OCI-LY1 (cell line): Measurements from ENCODE around the gene UMPS.

Experiments used
- H2AFZ ChIP-seq: fragments of 200-600 bp; sonication (generic), shearing (Covaris generic); 2 replicates; pipeline ENCODE4 v1.6.0; 2014; ENCODE audit warnings: antibody characterized with exemption, mild to moderate bottlenecking, low read length
- H3F3A ChIP-seq: fragments of 200-600 bp; sonication (generic), shearing (Covaris generic); 2 replicates; pipeline ENCODE4 v1.6.0; 2014; ENCODE audit warnings: mild to moderate bottlenecking, antibody characterized with exemption, low read length, moderate library complexity; ENCODE audit not compliant: insufficient read depth
- H3K27ac ChIP-seq: fragments of 200-600 bp; sonication (generic); 2 replicates; pipeline ENCODE4 v1.5.1; 2014; ENCODE audit warnings: low read length, mixed run types, mild to moderate bottlenecking, low read depth; ENCODE audit not compliant: poor library complexity, severe bottlenecking
- H3K27me3 ChIP-seq: fragments of 200-600 bp; sonication (generic); 2 replicates; pipeline ENCODE4 v1.6.0; 2014; ENCODE audit warnings: antibody characterized with exemption, mild to moderate bottlenecking, low read length, moderate library complexity; ENCODE audit not compliant: insufficient read depth
- H3K36me3 ChIP-seq: fragments of 200-600 bp; sonication (generic); 2 replicates; pipeline ENCODE4 v1.6.1; 2014; ENCODE audit warnings: mild to moderate bottlenecking, antibody characterized with exemption, low read length, moderate library complexity, mixed read lengths; ENCODE audit not compliant: insufficient read depth
- H3K4me1 ChIP-seq: fragments of 200-600 bp; sonication (generic); 2 replicates; pipeline ENCODE4 v1.5.1; 2014; ENCODE audit warnings: mild to moderate bottlenecking, low read length, moderate library complexity; ENCODE audit not compliant: insufficient read depth, severe bottlenecking
- H3K4me2 ChIP-seq: fragments of 200-600 bp; sonication (generic), shearing (Covaris generic); 2 replicates; pipeline ENCODE4 v1.6.1; 2014; ENCODE audit warnings: low read length
- H3K4me3 ChIP-seq: fragments of 200-600 bp; sonication (generic); 2 replicates; pipeline ENCODE4 v1.5.1; 2014; ENCODE audit warnings: low read length, low read depth, mild to moderate bottlenecking, mixed read lengths; ENCODE audit not compliant: poor library complexity, severe bottlenecking
- H3K79me2 ChIP-seq: fragments of 200-600 bp; shearing (Covaris generic); 2 replicates; pipeline ENCODE4 v1.6.1; 2016; ENCODE audit warnings: mixed run types, low read length, mixed read lengths; ENCODE audit not compliant: insufficient read depth
- H3K9ac ChIP-seq: fragments of 200-600 bp; sonication (generic), shearing (Covaris generic); 2 replicates; pipeline ENCODE4 v1.6.1; 2014; ENCODE audit warnings: mild to moderate bottlenecking, low read length, mixed read lengths
- H3K9me2 ChIP-seq: fragments of 200-600 bp; sonication (generic), shearing (Covaris generic); 2 replicates; pipeline ENCODE4 v1.6.1; 2014; ENCODE audit warnings: low read depth, mild to moderate bottlenecking, low read length, mixed read lengths
- H3K9me3 ChIP-seq: fragments of 200-600 bp; shearing (Covaris generic); 2 replicates; pipeline ENCODE4 v1.6.1; 2014; ENCODE audit warnings: low read length, mixed read lengths
- H4K20me1 ChIP-seq: fragments of 200-600 bp; sonication (generic), shearing (Covaris generic); 2 replicates; pipeline ENCODE4 v1.6.0; 2016; ENCODE audit warnings: mild to moderate bottlenecking, low read length; ENCODE audit not compliant: insufficient read depth
- EZH2 ChIP-seq: fragments of 200-600 bp; sonication (generic), shearing (Covaris generic); IDR thresholded peaks from 2 replicates; pipeline ENCODE4 v1.8.0; 2017; ENCODE audit warnings: borderline replicate concordance, mixed run types, mild to moderate bottlenecking, antibody characterized with exemption, low read length, moderate library complexity, mixed read lengths
- TF ChIP-seq, protein P1 (sequence below): fragments of 200-600 bp; sonication (generic), shearing (Covaris generic); IDR thresholded peaks from 2 replicates; pipeline ENCODE4 v1.5.1; 2017; ENCODE audit warnings: mild to moderate bottlenecking, antibody characterized with exemption, low read length, moderate library complexity, mixed read lengths

Gene UMPS

DNA sequence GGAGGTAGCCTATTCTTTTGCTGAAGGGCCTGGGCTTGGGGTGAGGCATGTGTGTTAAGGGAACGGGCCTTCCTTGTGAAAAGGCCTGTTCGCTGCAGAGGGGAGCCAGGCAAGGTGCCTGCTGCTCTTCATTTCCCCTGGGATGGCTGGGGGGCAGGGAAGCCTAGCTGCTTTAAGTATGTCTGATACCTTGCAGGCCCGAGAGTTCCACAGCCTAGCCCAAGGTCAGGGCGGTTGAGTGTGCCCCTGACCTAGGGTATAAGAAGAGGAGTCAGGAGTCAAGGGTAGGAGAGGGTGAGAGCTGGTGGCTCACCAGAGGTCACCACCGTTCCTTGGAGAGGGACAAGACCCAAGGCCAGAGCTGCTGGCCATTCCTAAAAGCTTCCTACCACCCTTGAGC is 46.6 kb downstream of the UMPS start:
- Histone ChIP-seq H3K4me1 (no peaks in the 10 kb centered on the region), H3K27ac (no peak overlapping the region), H3K4me2 (no peak overlapping the region), H3K79me2 (no peaks in the 10 kb centered on the region), H3K9ac (no peak overlapping the region), H3K4me3 (no peak overlapping the region), H3K9me2 (no peaks in the 10 kb centered on the region), H4K20me1 (no peaks in the 10 kb centered on the region), H3K36me3 (no peaks in the 10 kb centered on the region), H3K27me3 (no peaks in the 10 kb centered on the region), H3K9me3 (no peaks in the 10 kb centered on the region), H2AFZ (no peak overlapping the region), H3F3A (no peaks in the 10 kb centered on the region)
- TF ChIP-seq EZH2: no peak
- TF ChIP-seq, protein P1, sequence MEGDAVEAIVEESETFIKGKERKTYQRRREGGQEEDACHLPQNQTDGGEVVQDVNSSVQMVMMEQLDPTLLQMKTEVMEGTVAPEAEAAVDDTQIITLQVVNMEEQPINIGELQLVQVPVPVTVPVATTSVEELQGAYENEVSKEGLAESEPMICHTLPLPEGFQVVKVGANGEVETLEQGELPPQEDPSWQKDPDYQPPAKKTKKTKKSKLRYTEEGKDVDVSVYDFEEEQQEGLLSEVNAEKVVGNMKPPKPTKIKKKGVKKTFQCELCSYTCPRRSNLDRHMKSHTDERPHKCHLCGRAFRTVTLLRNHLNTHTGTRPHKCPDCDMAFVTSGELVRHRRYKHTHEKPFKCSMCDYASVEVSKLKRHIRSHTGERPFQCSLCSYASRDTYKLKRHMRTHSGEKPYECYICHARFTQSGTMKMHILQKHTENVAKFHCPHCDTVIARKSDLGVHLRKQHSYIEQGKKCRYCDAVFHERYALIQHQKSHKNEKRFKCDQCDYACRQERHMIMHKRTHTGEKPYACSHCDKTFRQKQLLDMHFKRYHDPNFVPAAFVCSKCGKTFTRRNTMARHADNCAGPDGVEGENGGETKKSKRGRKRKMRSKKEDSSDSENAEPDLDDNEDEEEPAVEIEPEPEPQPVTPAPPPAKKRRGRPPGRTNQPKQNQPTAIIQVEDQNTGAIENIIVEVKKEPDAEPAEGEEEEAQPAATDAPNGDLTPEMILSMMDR: no peak

DNA sequence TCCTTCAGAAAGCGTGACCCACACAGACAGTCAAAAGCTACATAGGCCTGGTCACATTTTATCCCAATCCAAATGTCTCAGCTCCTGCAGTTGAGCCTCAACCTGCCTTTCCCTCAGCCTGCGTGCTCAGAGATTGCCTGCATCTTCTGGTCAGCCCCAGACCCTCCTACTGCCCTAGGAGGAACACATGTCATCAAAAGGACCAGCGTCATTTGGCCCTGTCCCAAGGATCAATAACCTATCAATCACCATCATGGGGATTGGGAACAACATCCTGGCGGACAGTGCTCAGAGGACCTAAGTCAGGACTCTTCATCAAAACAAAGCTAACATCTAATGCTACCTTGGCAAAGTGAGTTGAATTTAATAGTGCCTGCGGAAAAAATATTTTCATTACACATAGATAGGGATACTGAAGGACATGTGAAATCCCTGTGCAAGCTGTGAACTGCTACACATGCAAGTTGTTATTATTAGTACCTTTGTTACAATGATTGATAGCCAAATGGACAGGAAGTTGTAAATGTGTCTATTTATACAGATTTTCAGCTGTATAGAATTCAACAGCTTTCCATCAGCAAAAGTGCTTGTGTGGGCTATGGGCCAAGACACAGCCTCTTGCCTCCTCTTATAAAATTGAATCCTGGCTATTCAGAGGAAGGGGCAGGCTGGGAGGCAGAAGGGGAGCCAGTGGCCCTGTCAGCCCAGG is 47.7 kb downstream of the UMPS start:
- no peak overlapping the region for H3K4me3 ChIP-seq
- H3K27ac ChIP-seq: no peak overlapping the region
- H3K9ac ChIP-seq: no peak overlapping the region
- no peaks in the 10 kb centered on the region for H3F3A ChIP-seq
- no peaks in the 10 kb centered on the region for H3K4me1 ChIP-seq
- H2AFZ ChIP-seq: no peak overlapping the region
- no peaks in the 10 kb centered on the region for H3K9me3 ChIP-seq
- no peaks in the 10 kb centered on the region for H3K27me3 ChIP-seq
- TF ChIP-seq EZH2: no peak
- TF ChIP-seq, protein P1: no peak
- H4K20me1 ChIP-seq: no peaks in the 10 kb centered on the region
- H3K4me2 ChIP-seq: no peak overlapping the region
- no peaks in the 10 kb centered on the region for H3K9me2 ChIP-seq
- no peaks in the 10 kb centered on the region for H3K36me3 ChIP-seq
- H3K79me2 ChIP-seq: no peaks in the 10 kb centered on the region

DNA sequence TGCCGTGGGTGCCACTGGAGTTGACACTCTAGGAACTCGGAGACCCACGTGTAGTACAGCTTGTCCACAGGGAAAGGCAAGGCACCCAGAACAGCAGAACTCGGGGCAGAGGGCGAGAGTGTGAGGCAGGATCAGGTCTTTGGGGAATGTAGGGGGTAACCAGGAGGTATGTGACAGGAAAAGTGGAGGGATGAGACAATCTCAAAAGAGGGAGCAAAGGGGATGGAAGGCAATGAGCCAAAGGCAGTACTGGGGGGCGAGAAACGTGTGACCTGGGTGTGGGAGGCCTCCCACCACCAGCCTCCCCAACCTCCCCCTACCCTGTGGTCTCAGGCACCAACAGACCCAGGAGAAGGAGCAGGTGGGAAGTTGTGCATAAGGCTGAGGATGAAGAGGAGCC is 48.9 kb downstream of the UMPS start:
- Histone ChIP-seq H3K9ac (no peak overlapping the region), H3K79me2 (no peaks in the 10 kb centered on the region), H4K20me1 (no peaks in the 10 kb centered on the region), H2AFZ (no peak overlapping the region), H3K4me3 (no peak overlapping the region), H3K27ac (no peak overlapping the region), H3K4me2 (no peak overlapping the region), H3K4me1 (no peaks in the 10 kb centered on the region), H3K9me3 (no peaks in the 10 kb centered on the region), H3F3A (no peaks in the 10 kb centered on the region), H3K36me3 (no peaks in the 10 kb centered on the region), H3K27me3 (0 out of 2 replicates have a peak, but pooled peaks cover 4% of the 10 kb centered on the region), H3K9me2 (no peaks in the 10 kb centered on the region)
- TF ChIP-seq, protein P1: no peak
- no peak for TF ChIP-seq EZH2
